Activated CD4-positive, alpha-beta memory T cell treated with anti-CD3 and anti-CD28 coated beads, Interleukin-2, amount 10 ng/mL, durations not matched to agents 7 days and 5 days (primary cell): ENCODE data around the gene TNFRSF1B. TPM values are rescaled to one million over a fixed set of nuclear protein-coding genes. Genes with fewer than 3 reads are reported as not detected.
"Not testable (repeated sequence)": the region's sequence is repeated elsewhere in the genome, so short reads cannot be mapped to it uniquely, and the experiment has no call there.

Source experiments
- CTCF ChIA-PET: fragments of 350-600 bp; sonication (Branson Sonifier 250); formaldehyde crosslinking; loops from one replicate; lab custom pipeline; 2021; ENCODE audit warnings: antibody characterized with exemption, inconsistent platforms; lab: Charles Lee
- POLR2A ChIA-PET: fragments of 350-600 bp; sonication (Branson Sonifier 250); formaldehyde crosslinking; loops from one replicate; lab custom pipeline; 2021; ENCODE audit warnings: antibody characterized with exemption; lab: Charles Lee
- DNase-seq: peaks from one replicate; pipeline ENCODE4 v3.0.0-alpha.2; 2020
- H3K27ac Mint-ChIP-seq: one replicate; pipeline ENCODE4 v1.8.0; 2021; ENCODE audit warnings: mild to moderate bottlenecking, mixed read lengths
- H3K27me3 Mint-ChIP-seq: one replicate; pipeline ENCODE4 v1.8.0; 2021; ENCODE audit warnings: mixed read lengths
- H3K36me3 Mint-ChIP-seq: one replicate; pipeline ENCODE4 v1.8.0; 2021; ENCODE audit warnings: low read depth, mixed read lengths
- H3K4me1 Mint-ChIP-seq: one replicate; pipeline ENCODE4 v1.8.0; 2021; ENCODE audit warnings: mixed read lengths
- H3K4me3 Mint-ChIP-seq: one replicate; pipeline ENCODE4 v1.8.0; 2021; ENCODE audit warnings: mild to moderate bottlenecking, mixed read lengths
- H3K9me3 Mint-ChIP-seq: one replicate; pipeline ENCODE4 v1.8.0; 2021; ENCODE audit warnings: mixed read lengths
- total RNA-seq, 2 experiments: library from RNA; stranded (reverse); gene quantifications; one replicate each; pipeline ENCODE4 v1.2.3, GENCODE V29; 2021

TNFRSF1B gene
- total RNA-seq, 2 experiments from 2014 or later: 434 to 447 TPM

- H3K36me3 Mint-ChIP-seq, CTCF ChIA-PET, DNase-seq, POLR2A ChIA-PET, H3K4me1 Mint-ChIP-seq, H3K27ac Mint-ChIP-seq, H3K9me3 Mint-ChIP-seq, H3K4me3 Mint-ChIP-seq: not testable (repeated sequence)
- peaks cover 16% of the 10 kb centered on the region for H3K27me3 Mint-ChIP-seq
These were observed 57.3 kb downstream of the TNFRSF1B start for GRCh38 chr1:12224092-12224491.

- Mint-ChIP-seq H3K27ac (no peak overlapping the region), H3K4me3 (peak overlapping the region; percentile 63), H3K9me3 (no peaks in the 10 kb centered on the region), H3K4me1 (peaks cover 11% of the 10 kb centered on the region), H3K36me3 (no peaks in the 10 kb centered on the region), H3K27me3 (peaks cover 9% of the 10 kb centered on the region)
- ChIA-PET CTCF (interaction anchor here (0.7 to 1.4 kb wide), 9 partner anchors 10 to 391 kb away, joined by 3 to 8 read pairs (median 3); no protein-coding TSS in a partner anchor), POLR2A (no interaction called here)
- no peak for DNase-seq
These were observed 62.2 kb downstream of the TNFRSF1B start for GRCh38 chr1:12228979-12229378.

GRCh38 chr1:12229386-12229834 is 62.6 kb downstream of the TNFRSF1B start:
- ChIA-PET POLR2A (no interaction called here), CTCF (interaction anchor here (0.7 to 1.4 kb wide), 8 partner anchors 11 to 391 kb away, joined by 3 to 8 read pairs (median 4); no protein-coding TSS in a partner anchor)
- DNase-seq: no peak
- Mint-ChIP-seq H3K4me3 (peak overlapping the region; percentile 63), H3K27ac (no peak overlapping the region), H3K4me1 (peaks cover 11% of the 10 kb centered on the region), H3K9me3 (no peaks in the 10 kb centered on the region), H3K27me3 (peaks cover 9% of the 10 kb centered on the region), H3K36me3 (no peaks in the 10 kb centered on the region)

GRCh38 chr1:12229835-12230548 is 63.2 kb downstream of the TNFRSF1B start, which contains the start of gene VPS13D:
TSS of gene VPS13D (plus strand) at chr1:12230030. CDS start at chr1:12234267, 4,237 bp downstream.
- POLR2A ChIA-PET: interaction anchor here (1.0 kb wide), 1 partner anchor 28 kb away, joined by 3 read pairs; no protein-coding TSS in a partner anchor
- peaks cover 3% of the 10 kb centered on the region for H3K36me3 Mint-ChIP-seq
- H3K4me3 Mint-ChIP-seq: peak within 1 kb of the TSS; percentile 83
- DNase-seq: peak; percentile 87
- peak within 1 kb of the TSS; percentile 44 for H3K27ac Mint-ChIP-seq
- H3K9me3 Mint-ChIP-seq: no peaks in the 10 kb centered on the region
- CTCF ChIA-PET: interaction anchor here (0.9 to 1.3 kb wide), 3 partner anchors 46 to 110 kb away, joined by 4 to 5 read pairs (median 4); no protein-coding TSS in a partner anchor
- H3K4me1 Mint-ChIP-seq: peaks cover 11% of the 10 kb centered on the region
- peaks cover 7% of the 10 kb centered on the region for H3K27me3 Mint-ChIP-seq

- Mint-ChIP-seq H3K9me3 (no peaks in the 10 kb centered on the region), H3K36me3 (peaks cover 5% of the 10 kb centered on the region), H3K27ac (peak overlapping the region; percentile 44), H3K4me1 (peaks cover 11% of the 10 kb centered on the region), H3K4me3 (peak overlapping the region; percentile 83), H3K27me3 (peaks cover 7% of the 10 kb centered on the region)
- no peak for DNase-seq
- POLR2A ChIA-PET: interaction anchor here (1.0 kb wide), 1 partner anchor 28 kb away, joined by 3 read pairs; no protein-coding TSS in a partner anchor
- CTCF ChIA-PET: interaction anchor here (1.2 kb wide), 1 partner anchor 45 kb away, joined by 4 read pairs; no protein-coding TSS in a partner anchor
These were observed 63.9 kb downstream of the TNFRSF1B start for GRCh38 chr1:12230549-12231275.

- POLR2A ChIA-PET: no interaction called here
- H3K27me3 Mint-ChIP-seq: peaks cover 7% of the 10 kb centered on the region
These were observed 64.4 kb downstream of the TNFRSF1B start for GRCh38 chr1:12231276-12231595.

GRCh38 chr1:12232221-12232620 is 65.4 kb downstream of the TNFRSF1B start:
- no peak for DNase-seq
- H3K27me3 Mint-ChIP-seq: peaks cover 5% of the 10 kb centered on the region
- CTCF ChIA-PET: interaction anchor here (1.0 to 1.2 kb wide), 2 partner anchors 31 to 107 kb away, joined by 3 to 4 read pairs; no protein-coding TSS in a partner anchor
- POLR2A ChIA-PET: no interaction called here
- H3K27ac Mint-ChIP-seq: no peak overlapping the region
- H3K4me1 Mint-ChIP-seq: peaks cover 11% of the 10 kb centered on the region
- peaks cover 16% of the 10 kb centered on the region for H3K36me3 Mint-ChIP-seq
- no peak overlapping the region for H3K4me3 Mint-ChIP-seq
- no peaks in the 10 kb centered on the region for H3K9me3 Mint-ChIP-seq

More at GRCh38 chr1:12231276-12231595, 64.4 kb downstream of the TNFRSF1B start:
- peak overlapping the region; percentile 83 for H3K4me3 Mint-ChIP-seq
- peak overlapping the region; percentile 16 for H3K27ac Mint-ChIP-seq
- H3K36me3 Mint-ChIP-seq: peaks cover 8% of the 10 kb centered on the region
- H3K9me3 Mint-ChIP-seq: no peaks in the 10 kb centered on the region
- CTCF ChIA-PET: interaction anchor here (1.2 kb wide), 1 partner anchor 30 kb away, joined by 3 read pairs; no protein-coding TSS in a partner anchor
- no peak for DNase-seq
- peaks cover 11% of the 10 kb centered on the region for H3K4me1 Mint-ChIP-seq

- Mint-ChIP-seq H3K36me3 (peaks cover 28% of the 10 kb centered on the region), H3K4me1 (no peaks in the 10 kb centered on the region)
- peak; percentile 18 for DNase-seq
These were observed 77.3 kb downstream of the TNFRSF1B start for GRCh38 chr1:12244078-12244477.

GRCh38 chr1:12244585-12244984 is 77.8 kb downstream of the TNFRSF1B start:
- ChIA-PET CTCF (interaction anchor here (1.9 to 3.1 kb wide), 2 partner anchors 11 to 120 kb away, joined by 9 to 22 read pairs; no protein-coding TSS in a partner anchor), POLR2A (interaction anchor here (1.0 kb wide), 1 partner anchor 120 kb away, joined by 3 read pairs; no protein-coding TSS in a partner anchor)
- no peaks in the 10 kb centered on the region for H3K4me1 Mint-ChIP-seq
- H3K27ac Mint-ChIP-seq: no peak overlapping the region
- H3K4me3 Mint-ChIP-seq: no peak overlapping the region
- no peak for DNase-seq
- H3K36me3 Mint-ChIP-seq: peaks cover 29% of the 10 kb centered on the region
- no peaks in the 10 kb centered on the region for H3K9me3 Mint-ChIP-seq
- H3K27me3 Mint-ChIP-seq: no peaks in the 10 kb centered on the region

More at GRCh38 chr1:12244078-12244477, 77.3 kb downstream of the TNFRSF1B start:
- Mint-ChIP-seq H3K27ac (no peak overlapping the region), H3K27me3 (no peaks in the 10 kb centered on the region), H3K4me3 (no peak overlapping the region), H3K9me3 (no peaks in the 10 kb centered on the region)
- POLR2A ChIA-PET: no interaction called here
- CTCF ChIA-PET: interaction anchor here (1.9 to 3.1 kb wide), 2 partner anchors 10 to 119 kb away, joined by 9 to 22 read pairs; no protein-coding TSS in a partner anchor

GRCh38 chr1:12245116-12245515 is 78.3 kb downstream of the TNFRSF1B start:
- Mint-ChIP-seq H3K4me1 (no peaks in the 10 kb centered on the region), H3K27ac (no peak overlapping the region), H3K9me3 (no peaks in the 10 kb centered on the region), H3K27me3 (no peaks in the 10 kb centered on the region), H3K4me3 (no peak overlapping the region), H3K36me3 (peaks cover 33% of the 10 kb centered on the region)
- no peak for DNase-seq
- POLR2A ChIA-PET: interaction anchor here (1.0 kb wide), 1 partner anchor 121 kb away, joined by 3 read pairs; no protein-coding TSS in a partner anchor
- CTCF ChIA-PET: interaction anchor here (3.1 kb wide), 1 partner anchor 121 kb away, joined by 22 read pairs; no protein-coding TSS in a partner anchor

GRCh38 chr1:12245733-12246132 is 78.9 kb downstream of the TNFRSF1B start:
- no peak for DNase-seq
- peaks cover 36% of the 10 kb centered on the region for H3K36me3 Mint-ChIP-seq
- H3K27ac Mint-ChIP-seq: no peak overlapping the region
- H3K4me1 Mint-ChIP-seq: no peaks in the 10 kb centered on the region
- no peaks in the 10 kb centered on the region for H3K9me3 Mint-ChIP-seq
- ChIA-PET POLR2A (no interaction called here), CTCF (interaction anchor here (1.7 kb wide), 1 partner anchor 121 kb away, joined by 5 read pairs; no protein-coding TSS in a partner anchor)
- H3K27me3 Mint-ChIP-seq: no peaks in the 10 kb centered on the region
- H3K4me3 Mint-ChIP-seq: no peak overlapping the region

- Mint-ChIP-seq H3K4me1 (no peaks in the 10 kb centered on the region), H3K4me3 (no peak overlapping the region), H3K27ac (no peak overlapping the region), H3K27me3 (no peaks in the 10 kb centered on the region), H3K9me3 (no peaks in the 10 kb centered on the region), H3K36me3 (peaks cover 41% of the 10 kb centered on the region)
- no peak for DNase-seq
- CTCF ChIA-PET: interaction anchor here (1.0 to 1.7 kb wide), 2 partner anchors 9 to 122 kb away, joined by 3 to 5 read pairs; no protein-coding TSS in a partner anchor
- POLR2A ChIA-PET: no interaction called here
These were observed 79.8 kb downstream of the TNFRSF1B start for GRCh38 chr1:12246584-12246983.
